DOHH2 (cell line): ENCODE results near the gene KBTBD13.

Experiments used
- H3F3A ChIP-seq: fragments of 200-600 bp; sonication (generic), shearing (Covaris generic); 2 replicates; pipeline ENCODE4 v1.6.0; 2016; ENCODE audit warnings: antibody characterized with exemption, mild to moderate bottlenecking; ENCODE audit not compliant: control insufficient read depth, insufficient read depth
- H3K27ac ChIP-seq: fragments of 200-600 bp; sonication (generic); 2 replicates; pipeline ENCODE4 v1.5.1; 2014; ENCODE audit warnings: low read depth, mild to moderate bottlenecking, low read length, moderate library complexity
- H3K27me3 ChIP-seq: fragments of 200-600 bp; sonication (generic); 2 replicates; pipeline ENCODE4 v1.6.1; 2014; ENCODE audit warnings: mild to moderate bottlenecking, low read length, mixed read lengths; ENCODE audit not compliant: control insufficient read depth
- H3K36me3 ChIP-seq: fragments of 200-600 bp; sonication (generic); 2 replicates; pipeline ENCODE4 v1.6.1; 2014; ENCODE audit warnings: mild to moderate bottlenecking, low read length, moderate library complexity, mixed read lengths; ENCODE audit not compliant: control insufficient read depth
- H3K4me1 ChIP-seq: fragments of 200-600 bp; sonication (generic); 2 replicates; pipeline ENCODE4 v1.6.1; 2014; ENCODE audit warnings: mild to moderate bottlenecking, low read length, mixed read lengths; ENCODE audit not compliant: control insufficient read depth
- H3K4me2 ChIP-seq: fragments of 200-600 bp; sonication (generic); 2 replicates; pipeline ENCODE4 v1.6.0; 2014; ENCODE audit warnings: mild to moderate bottlenecking, low read length, moderate library complexity
- H3K4me3 ChIP-seq: fragments of 200-600 bp; sonication (generic); 2 replicates; pipeline ENCODE4 v1.5.1; 2014; ENCODE audit warnings: mild to moderate bottlenecking, low read length, mixed read lengths
- H3K79me2 ChIP-seq: fragments of 200-600 bp; sonication (generic); 2 replicates; pipeline ENCODE4 v1.6.1; 2014; ENCODE audit warnings: mild to moderate bottlenecking, low read length, mixed read lengths; ENCODE audit not compliant: control insufficient read depth
- H3K9me2 ChIP-seq: fragments of 200-600 bp; sonication (generic); replicated peaks from 2 replicates; pipeline ENCODE4 v1.6.1; 2014; ENCODE audit warnings: mild to moderate bottlenecking, low read length, mixed read lengths; ENCODE audit not compliant: control insufficient read depth
- H3K9me3 ChIP-seq: fragments of 200-600 bp; sonication (generic); 2 replicates; pipeline ENCODE4 v1.6.1; 2014; ENCODE audit warnings: antibody characterized with exemption, low read length, mixed read lengths; ENCODE audit not compliant: control insufficient read depth, insufficient read depth
- H4K20me1 ChIP-seq: fragments of 200-600 bp; sonication (generic); 2 replicates; pipeline ENCODE4 v1.6.0; 2014; ENCODE audit warnings: low read depth, mild to moderate bottlenecking, antibody characterized with exemption, low read length, moderate library complexity; ENCODE audit not compliant: control insufficient read depth, insufficient read depth
- EZH2phosphoT487 ChIP-seq: fragments of 200-600 bp; sonication (generic); IDR thresholded peaks from 2 replicates; pipeline ENCODE4 v1.6.1; 2017; ENCODE audit warnings: borderline replicate concordance, mild to moderate bottlenecking, antibody characterized with exemption, low read length, moderate library complexity, mixed read lengths
- TF ChIP-seq, protein P1 (sequence below): fragments of 200-600 bp; sonication (generic); IDR thresholded peaks from one replicate; pipeline ENCODE4 v1.5.1; 2014; ENCODE audit warnings: antibody characterized with exemption, mild to moderate bottlenecking, low read depth, low read length; ENCODE audit not compliant: poor library complexity, severe bottlenecking

The KBTBD13 gene

DNA sequence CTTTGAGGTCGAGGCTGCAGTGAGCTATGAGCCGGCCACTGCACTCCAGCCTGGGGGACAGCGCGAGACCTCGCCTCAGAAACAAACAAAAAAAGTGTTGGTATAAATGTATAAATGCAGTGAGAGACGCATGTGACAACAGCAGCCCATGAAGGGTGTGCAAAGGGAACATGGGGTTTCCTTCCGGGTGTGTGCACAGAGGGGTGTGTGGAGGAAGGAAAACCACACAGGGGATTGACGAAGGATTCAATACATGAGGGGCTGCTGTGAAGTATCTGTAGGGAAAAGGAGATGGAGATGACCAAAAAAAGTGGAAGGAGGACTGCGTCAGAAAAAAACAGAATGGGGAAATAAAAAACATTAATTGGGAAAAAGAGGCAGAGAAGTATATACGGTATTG lies 48.2 kb upstream of the KBTBD13 start:
- no peak for TF ChIP-seq EZH2phosphoT487
- TF ChIP-seq, protein P1, sequence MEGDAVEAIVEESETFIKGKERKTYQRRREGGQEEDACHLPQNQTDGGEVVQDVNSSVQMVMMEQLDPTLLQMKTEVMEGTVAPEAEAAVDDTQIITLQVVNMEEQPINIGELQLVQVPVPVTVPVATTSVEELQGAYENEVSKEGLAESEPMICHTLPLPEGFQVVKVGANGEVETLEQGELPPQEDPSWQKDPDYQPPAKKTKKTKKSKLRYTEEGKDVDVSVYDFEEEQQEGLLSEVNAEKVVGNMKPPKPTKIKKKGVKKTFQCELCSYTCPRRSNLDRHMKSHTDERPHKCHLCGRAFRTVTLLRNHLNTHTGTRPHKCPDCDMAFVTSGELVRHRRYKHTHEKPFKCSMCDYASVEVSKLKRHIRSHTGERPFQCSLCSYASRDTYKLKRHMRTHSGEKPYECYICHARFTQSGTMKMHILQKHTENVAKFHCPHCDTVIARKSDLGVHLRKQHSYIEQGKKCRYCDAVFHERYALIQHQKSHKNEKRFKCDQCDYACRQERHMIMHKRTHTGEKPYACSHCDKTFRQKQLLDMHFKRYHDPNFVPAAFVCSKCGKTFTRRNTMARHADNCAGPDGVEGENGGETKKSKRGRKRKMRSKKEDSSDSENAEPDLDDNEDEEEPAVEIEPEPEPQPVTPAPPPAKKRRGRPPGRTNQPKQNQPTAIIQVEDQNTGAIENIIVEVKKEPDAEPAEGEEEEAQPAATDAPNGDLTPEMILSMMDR: no peak
- Histone ChIP-seq H4K20me1 (no peaks in the 10 kb centered on the region), H3K27me3 (peaks cover 17% of the 10 kb centered on the region), H3K4me1 (peaks cover 22% of the 10 kb centered on the region), H3K9me3 (no peaks in the 10 kb centered on the region), H3K4me3 (peak overlapping the region; percentile 93), H3K27ac (no peak overlapping the region), H3K36me3 (peaks cover 30% of the 10 kb centered on the region), H3F3A (no peaks in the 10 kb centered on the region), H3K4me2 (peak overlapping the region; percentile 90), H3K79me2 (peaks cover 20% of the 10 kb centered on the region), H3K9me2 (no peaks in the 10 kb centered on the region)

DNA sequence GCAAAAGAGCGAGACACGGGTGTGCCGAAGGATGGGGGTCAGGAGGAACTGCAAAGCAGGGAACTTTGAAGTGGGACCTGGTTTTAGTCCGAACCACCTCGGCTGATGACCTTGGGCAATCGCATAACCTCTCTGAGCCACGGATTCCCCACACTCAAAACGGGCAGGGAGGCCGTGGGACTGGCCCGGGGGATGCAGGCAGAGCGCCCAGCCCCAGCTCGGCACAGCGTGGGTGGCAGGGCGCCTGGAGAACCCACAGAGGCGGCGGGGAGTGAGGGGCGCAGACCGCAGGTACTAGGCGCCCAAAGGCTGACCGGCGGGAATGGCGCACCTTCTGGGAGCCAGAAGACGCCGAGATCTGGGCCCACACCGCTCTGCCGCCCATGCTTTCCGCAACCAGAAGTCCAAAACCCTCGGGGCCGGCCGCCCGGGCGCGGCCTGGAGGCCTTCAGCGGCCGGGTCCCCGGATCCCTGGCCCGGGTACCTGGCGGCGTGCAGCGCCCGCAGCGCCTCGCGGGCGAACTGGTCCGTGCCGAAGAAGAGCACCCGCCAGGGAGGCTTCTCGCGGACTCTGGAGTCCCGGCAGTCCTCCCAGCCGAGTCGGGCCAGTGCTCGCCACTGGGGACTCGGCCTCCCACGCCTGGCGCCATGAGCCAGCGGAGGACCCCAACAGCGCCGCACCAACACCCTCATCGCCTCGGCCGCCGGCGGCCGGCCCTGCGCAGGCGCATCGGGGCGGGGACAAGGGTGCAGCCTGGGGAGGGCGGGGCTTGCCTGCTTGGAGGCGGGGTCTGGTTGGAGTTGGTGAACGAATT lies 47.4 kb upstream of the KBTBD13 start, which contains the start of gene MTFMT:
Gene MTFMT, minus strand, starts transcription at position 719 of the 815 bp plus-strand sequence. Its CDS starts 26 bp downstream, at position 693.
- Histone ChIP-seq H3K36me3 (peaks cover 26% of the 10 kb centered on the region), H3F3A (no peaks in the 10 kb centered on the region), H3K4me3 (peak within 1 kb of the TSS; percentile 93), H4K20me1 (no peaks in the 10 kb centered on the region), H3K4me2 (peak within 1 kb of the TSS; percentile 90), H3K27ac (no peak within 1 kb of the TSS), H3K79me2 (peaks cover 20% of the 10 kb centered on the region), H3K4me1 (peaks cover 30% of the 10 kb centered on the region), H3K27me3 (peaks cover 17% of the 10 kb centered on the region), H3K9me3 (no peaks in the 10 kb centered on the region), H3K9me2 (no peaks in the 10 kb centered on the region)
- TF ChIP-seq EZH2phosphoT487: no peak
- TF ChIP-seq, protein P1: peak; percentile 27

DNA sequence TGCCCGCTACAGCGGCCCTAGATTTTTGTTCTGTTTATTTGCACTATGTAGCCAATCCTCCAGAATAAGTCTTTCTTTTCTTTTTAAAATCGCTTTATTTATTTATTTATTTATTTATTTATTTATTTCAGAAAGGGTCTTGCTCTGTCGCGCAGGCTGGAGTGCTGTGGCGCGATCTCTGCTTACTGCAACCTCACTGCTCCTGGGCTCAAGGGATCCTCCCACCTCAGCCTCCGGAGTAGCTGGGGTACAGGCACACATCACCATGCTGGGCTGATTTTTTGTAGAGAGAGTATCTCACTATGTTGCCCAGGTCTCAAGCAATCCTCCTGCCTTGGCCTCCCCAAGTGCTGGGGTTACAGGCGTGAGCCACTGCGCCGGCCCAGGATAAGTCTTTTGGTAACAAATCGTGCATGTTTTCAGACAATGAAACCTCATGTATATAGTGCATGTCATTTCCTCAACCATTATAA lies 46.8 kb upstream of the KBTBD13 start:
- Histone ChIP-seq H4K20me1 (no peaks in the 10 kb centered on the region), H3F3A (no peaks in the 10 kb centered on the region), H3K9me3 (no peaks in the 10 kb centered on the region), H3K79me2 (peaks cover 20% of the 10 kb centered on the region), H3K4me3 (peak overlapping the region; percentile 93; the same call in 1 of the 2 replicates), H3K9me2 (no peaks in the 10 kb centered on the region), H3K4me1 (peaks cover 30% of the 10 kb centered on the region), H3K4me2 (peak overlapping the region; percentile 90; the same call in 1 of the 2 replicates), H3K36me3 (peaks cover 22% of the 10 kb centered on the region), H3K27ac (no peak overlapping the region), H3K27me3 (peaks cover 17% of the 10 kb centered on the region)
- TF ChIP-seq EZH2phosphoT487: no peak
- TF ChIP-seq, protein P1: no peak
